NCI-H1092 treated with DMSO at 0.1 percent for 48 hours (cell line): Measurements from ENCODE around the gene CYP27B1.
"Not testable (repeated sequence)": the region's sequence is repeated elsewhere in the genome, so short reads cannot be mapped to it uniquely, and the experiment has no call there.

Experiments used
- DNase-seq: peaks from one replicate; lab custom pipeline; 2025; lab: John Stamatoyannopoulos, UW

Gene CYP27B1

GRCh38 chr12:57720606-57721595 lies 46.0 kb downstream of the CYP27B1 start:
- no peak for DNase-seq

GRCh38 chr12:57719777-57720605 lies 46.9 kb downstream of the CYP27B1 start:
- DNase-seq = no peak

- no peak for DNase-seq
Measured at GRCh38 chr12:57718641-57719528, 48.0 kb downstream of the CYP27B1 start.

- DNase-seq = no peak
Measured at GRCh38 chr12:57717846-57718640, 48.8 kb downstream of the CYP27B1 start.

GRCh38 chr12:57717131-57717530 lies 49.7 kb downstream of the CYP27B1 start:
- no peak for DNase-seq

GRCh38 chr12:57716305-57716704 lies 50.6 kb downstream of the CYP27B1 start:
- DNase-seq = no peak

GRCh38 chr12:57715786-57716185 lies 51.1 kb downstream of the CYP27B1 start:
- DNase-seq = no peak

GRCh38 chr12:57715036-57715748 lies 51.7 kb downstream of the CYP27B1 start:
- not testable (repeated sequence) for DNase-seq

- DNase-seq = no peak
Measured at GRCh38 chr12:57713209-57713608, 53.7 kb downstream of the CYP27B1 start.

- no peak for DNase-seq
Measured at GRCh38 chr12:57712701-57713100, 54.2 kb downstream of the CYP27B1 start.
